HG03175 (cell line): Measurements from ENCODE around the gene RIBC2.

Source experiments
- ATAC-seq: cut with Tn5 transposase; IDR thresholded peaks from one replicate; pipeline ENCODE4 v1.9.1; 2021; ENCODE audit warnings: mild to moderate bottlenecking, moderate library complexity; ENCODE audit not compliant: unreplicated experiment

Gene RIBC2

DNA sequence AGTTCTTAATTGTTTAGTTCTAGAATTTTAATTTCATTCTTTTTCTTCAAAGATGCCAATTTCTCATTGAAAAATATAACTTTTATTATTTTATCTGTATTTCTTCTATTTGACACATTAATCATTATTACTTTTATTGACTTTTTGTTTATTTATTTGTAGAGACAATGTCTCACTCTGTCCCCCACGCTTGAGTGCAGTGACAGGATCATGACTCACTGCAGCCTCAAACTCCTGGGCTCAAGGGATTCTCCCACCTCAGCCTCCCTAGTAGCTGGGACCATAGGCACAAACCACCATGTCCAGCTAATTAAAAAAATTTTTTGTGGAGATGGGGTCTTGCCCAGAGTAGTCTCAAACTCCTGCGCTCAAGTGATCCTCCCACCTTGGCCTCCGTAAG lies 58.9 kb downstream of the RIBC2 start:
- ATAC-seq = no peak

DNA sequence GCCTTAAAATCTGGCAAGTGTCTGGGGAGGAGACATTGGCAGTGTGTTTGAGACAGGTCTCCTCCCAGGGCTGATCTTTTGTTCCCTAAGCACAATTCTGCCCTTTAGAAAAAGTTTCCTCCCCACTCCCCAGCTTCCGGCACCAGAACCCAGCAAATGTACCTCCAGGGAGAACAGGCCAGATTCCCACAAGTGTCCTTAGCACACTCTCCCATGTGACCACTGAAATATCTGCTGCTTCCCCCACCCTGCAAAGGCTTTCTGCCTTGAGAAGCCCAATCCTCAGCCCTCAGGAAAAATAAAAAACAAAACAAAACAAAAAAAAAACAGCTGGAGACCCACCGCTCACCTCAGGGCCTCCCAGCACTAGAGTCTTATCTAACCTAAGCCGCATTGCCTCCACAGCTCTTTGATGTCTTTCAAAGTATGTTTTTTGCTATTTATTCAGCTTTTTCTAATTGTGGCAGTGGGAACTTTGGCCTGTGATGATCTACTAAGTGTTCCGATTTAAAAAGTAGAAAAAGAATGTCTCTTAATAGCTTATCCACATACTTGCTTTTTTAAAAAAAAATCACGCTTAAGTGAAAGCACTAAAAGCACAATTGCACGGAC lies 60.2 kb downstream of the RIBC2 start:
- ATAC-seq = no peak

DNA sequence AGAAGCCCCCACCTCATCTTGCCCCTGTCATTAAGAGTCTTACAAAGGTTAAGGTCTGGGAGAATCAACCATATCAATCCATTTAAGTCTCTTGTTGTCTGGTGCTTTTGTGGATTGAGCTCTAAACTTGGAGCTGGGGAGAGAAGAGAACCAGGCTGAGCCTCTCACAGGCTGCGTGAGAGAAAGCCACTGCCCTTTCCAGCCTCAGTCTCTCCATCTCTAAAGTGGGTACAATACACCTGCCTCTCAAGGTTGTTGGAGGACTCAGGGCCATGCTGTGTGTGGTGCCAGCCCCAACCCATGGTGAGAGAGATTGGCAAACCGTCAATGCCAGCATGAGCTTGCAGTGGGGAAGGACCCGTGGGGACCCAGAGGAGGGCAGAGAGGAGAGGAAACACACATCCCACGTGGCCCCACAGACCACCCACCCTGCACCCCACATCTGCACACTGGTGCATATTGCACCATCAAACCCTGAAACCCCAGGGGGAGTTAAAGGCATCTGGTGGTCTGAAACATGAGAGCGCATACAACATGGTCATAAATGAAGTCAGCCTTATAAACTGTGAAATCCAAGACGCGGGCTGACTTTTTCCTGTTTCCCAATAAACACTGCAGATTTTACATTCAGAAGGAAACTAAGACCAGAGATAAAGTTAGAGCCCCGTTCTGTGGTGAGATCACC lies 61.7 kb downstream of the RIBC2 start:
- no peak for ATAC-seq

DNA sequence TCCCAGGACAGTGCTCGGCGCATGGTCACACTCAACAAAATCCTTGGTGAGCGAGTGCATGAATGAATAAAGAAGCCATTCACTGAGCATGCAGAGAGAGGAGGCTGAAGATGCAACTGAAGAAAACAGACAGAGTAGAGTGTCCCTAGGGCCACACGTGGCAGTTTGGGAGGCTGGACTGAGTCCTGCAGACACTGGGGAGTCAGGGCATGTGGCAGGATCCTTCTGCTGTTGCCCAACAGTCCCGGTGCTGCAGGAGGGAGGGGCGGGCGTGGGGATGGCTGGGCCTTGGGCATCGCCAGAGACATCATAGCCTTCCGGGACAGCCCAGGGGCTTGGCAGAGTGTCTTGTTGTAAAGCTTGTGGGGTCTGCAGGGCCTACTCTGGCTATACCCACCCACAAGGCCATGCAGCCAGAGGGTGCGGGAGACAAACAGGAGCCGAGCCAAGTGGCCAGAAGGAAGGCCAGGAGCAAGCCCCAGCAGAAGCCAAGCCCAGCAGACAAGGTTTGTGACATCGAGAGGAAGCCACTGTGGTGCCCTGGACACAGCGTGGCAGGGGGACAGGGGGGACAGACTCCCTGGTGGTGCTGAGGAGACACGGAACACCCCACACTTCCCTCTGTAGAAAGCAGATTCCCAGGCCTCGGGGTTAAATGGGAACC lies 62.5 kb downstream of the RIBC2 start:
- ATAC-seq = no peak

DNA sequence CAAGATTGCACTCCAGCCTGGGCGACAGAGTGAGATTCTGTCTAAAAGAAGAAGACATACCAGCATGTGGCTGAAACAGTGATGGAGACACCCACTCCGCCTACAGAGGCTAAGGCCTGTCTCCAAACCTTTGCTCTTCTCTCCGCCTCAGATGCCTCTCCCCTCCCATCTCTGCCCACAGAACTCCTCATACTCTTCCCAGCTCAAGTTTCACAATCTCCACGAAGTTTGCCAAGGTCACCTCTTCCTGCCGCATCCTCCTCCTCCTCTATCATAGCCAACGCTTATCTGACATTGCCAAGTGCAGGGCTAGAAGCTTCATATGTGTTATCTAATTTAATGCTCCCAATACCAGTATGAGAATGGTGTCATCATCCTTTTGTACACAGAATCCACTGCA lies 63.3 kb downstream of the RIBC2 start:
- ATAC-seq = no peak

DNA sequence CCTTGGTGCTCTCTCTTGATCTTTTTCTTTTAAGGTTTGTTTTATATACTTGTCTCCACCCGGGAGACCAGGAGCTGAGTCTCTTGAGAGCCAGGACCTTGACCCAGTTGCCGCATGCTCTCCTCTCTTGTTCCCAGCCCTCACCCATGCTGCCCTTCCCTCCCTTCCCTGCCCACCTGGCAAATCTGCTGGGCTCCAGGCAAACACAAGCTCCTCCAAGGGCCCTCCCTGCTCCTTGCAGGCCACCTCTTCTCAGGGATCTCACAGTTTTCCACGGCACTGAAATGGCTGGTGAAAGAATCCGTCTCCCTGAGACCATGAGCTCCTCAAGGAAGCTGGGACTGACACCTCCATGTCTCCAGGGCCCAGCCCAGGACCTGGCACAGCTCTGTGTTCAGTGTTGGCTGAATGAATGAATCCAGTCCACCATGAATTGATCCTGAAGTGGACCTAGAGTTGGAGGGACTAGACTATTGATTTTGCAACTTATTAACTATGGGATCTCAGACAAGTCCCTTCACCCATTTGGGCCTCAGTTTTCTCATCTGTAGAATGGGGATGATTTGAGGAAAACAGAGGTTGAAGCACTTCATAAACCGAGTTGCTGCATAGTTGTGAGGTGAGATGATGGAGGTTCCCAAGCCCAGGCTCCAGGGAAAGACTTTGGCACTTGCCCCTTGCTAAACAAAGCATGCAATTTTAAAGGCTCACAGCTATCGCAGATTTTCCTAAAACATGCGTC lies 64.0 kb downstream of the RIBC2 start:
- ATAC-seq = no peak

DNA sequence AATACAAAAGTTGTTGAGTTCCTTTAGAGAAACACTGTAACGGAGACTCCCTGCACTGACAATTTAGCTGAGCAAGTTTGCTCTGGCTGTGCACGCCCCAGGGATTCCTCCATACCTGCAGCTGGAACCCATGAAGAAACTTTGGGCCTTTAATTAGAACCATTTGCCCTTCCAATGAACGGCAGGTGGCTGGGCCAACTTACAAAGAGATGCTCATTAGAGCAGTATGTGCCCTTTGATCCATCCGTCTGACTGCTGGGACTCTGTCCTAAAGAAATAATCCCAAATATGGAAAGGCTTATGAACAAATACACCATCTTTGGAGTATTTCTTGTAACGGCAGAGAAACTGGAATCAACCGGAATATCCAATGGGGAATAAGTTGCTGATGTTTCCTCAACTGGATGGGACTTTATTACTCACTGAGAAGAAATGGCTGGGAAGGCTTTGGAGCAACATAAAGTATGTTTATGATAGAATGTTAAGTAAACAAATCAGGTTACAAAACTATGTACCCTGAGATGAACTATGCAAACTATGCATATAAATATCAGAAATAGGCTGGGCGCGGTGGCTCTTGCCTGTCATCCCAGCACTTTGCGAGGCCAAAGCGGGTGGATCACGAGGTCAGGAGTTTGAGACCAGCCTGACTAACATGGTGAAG lies 64.7 kb downstream of the RIBC2 start:
- no peak for ATAC-seq

DNA sequence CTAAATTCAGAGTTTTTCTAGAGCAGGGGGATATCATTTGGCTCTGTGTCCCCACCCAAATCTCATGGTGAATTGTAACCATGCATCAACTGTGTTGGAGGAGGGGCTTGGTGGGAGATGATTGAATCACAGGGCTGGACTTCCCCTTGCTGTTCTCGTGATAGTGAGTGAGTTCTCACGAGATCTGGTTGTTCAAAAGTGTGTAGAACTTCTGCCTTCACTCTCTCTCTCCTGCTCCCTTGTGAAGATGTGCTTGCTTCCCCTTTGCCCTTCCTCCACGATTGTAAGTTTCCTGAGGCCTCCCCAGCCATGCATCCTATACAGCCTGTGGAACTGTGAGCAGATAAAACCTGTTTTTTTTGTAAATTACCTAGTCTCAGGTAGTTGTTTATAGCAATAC lies 67.2 kb downstream of the RIBC2 start:
- ATAC-seq = no peak

DNA sequence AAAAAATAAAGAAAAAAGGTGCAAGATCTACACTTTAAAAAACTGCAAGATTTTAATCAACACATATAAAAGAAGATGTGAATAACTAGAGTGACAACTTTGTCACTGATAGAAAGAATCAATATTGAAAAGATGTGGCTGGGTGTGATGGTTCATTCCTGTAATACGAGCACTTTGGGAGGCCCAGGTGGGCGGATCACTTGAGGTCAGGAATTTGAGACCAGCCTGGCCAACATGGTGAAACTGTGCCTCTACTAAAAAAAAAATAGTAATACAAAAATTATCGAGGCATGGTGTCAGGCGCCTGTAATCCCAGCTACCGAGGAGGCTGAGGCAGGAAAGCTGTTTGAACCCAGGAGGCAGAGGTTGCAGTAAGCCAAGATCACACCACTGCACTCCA lies 68.2 kb downstream of the RIBC2 start:
- no peak for ATAC-seq
